GM12878 (cell line): Measurements from ENCODE around the gene FADS3. TPM values are rescaled to one million over a fixed set of nuclear protein-coding genes. Genes with fewer than 3 reads are reported as not detected.

Experiments used
- ATAC-seq: fragments of 200-7000 bp; cut with Tn5 transposase; 3 replicates; pipeline ENCODE4 v1.9.1; 2020; ENCODE audit warnings: mild to moderate bottlenecking, moderate library complexity
- BruUV-seq: library from RNA; stranded (reverse); fragments of 400-500 nt; replicated peaks from 2 replicates; lab custom pipeline; 2021; lab: Mats Ljungman, UMichigan
- CTCF ChIA-PET: fragments of 300-600 bp; sonication (Branson Sonifier 250); formaldehyde crosslinking; extraction: SDS; loops from one replicate; lab custom pipeline; 2021; ENCODE audit warnings: inconsistent platforms; lab: Yijun Ruan, JAX
- POLR2A ChIA-PET: fragments of 350-600 bp; formaldehyde crosslinking; extraction: SDS; loops from one replicate; lab custom pipeline; 2021; ENCODE audit warnings: inconsistent platforms; lab: Charles Lee
- RAD21 ChIA-PET: fragments of 300-600 bp; sonication (Branson Sonifier 250); formaldehyde crosslinking; loops from one replicate; lab custom pipeline; 2023; ENCODE audit warnings: antibody characterized with exemption; ENCODE audit not compliant: unreplicated experiment; lab: Charles Lee
- SMC1A ChIA-PET: fragments of 300-600 bp; sonication (Branson Sonifier 250); formaldehyde crosslinking; loops from one replicate; lab custom pipeline; 2023; ENCODE audit not compliant: unreplicated experiment, uncharacterized antibody; lab: Charles Lee
- DNase-seq: peaks from one replicate; pipeline ENCODE4 v3.0.0-alpha.2; 2011; ENCODE audit warnings: low read depth, low spot score
- FAIRE-seq: peaks from 3 replicates; lab custom pipeline; 2011; peaks lifted over from hg19 to GRCh38; lab: Jason Lieb, UNC
- H2AFZ ChIP-seq: 2 replicates; pipeline ENCODE4 v1.6.0; 2011; ENCODE audit warnings: low read depth, low read length, control low read depth; ENCODE audit not compliant: control insufficient read depth
- H3K27ac ChIP-seq: 2 replicates; pipeline ENCODE4 v1.5.1; 2011; ENCODE audit warnings: control low read depth; ENCODE audit not compliant: control insufficient read depth, insufficient read depth
- H3K27me3 ChIP-seq, 2 experiments: replicated peaks in 1 of 2; 2 replicates each; pipeline versions ENCODE4 v1.6.0 to v1.6.1; 2011; ENCODE audit warnings: low read length in 1 of 2; ENCODE audit not compliant: control insufficient read depth in 2 of 2, insufficient read depth in 2 of 2
- H3K36me3 ChIP-seq, 2 experiments: 2 replicates each; pipeline ENCODE4 v1.5.1; 2011; ENCODE audit warnings: low read length in 1 of 2; ENCODE audit not compliant: control insufficient read depth in 2 of 2, insufficient read depth in 2 of 2
- H3K4me1 ChIP-seq: 2 replicates; pipeline ENCODE4 v1.6.1; 2011; ENCODE audit warnings: mild to moderate bottlenecking, low read length, moderate library complexity, mixed read lengths; ENCODE audit not compliant: control insufficient read depth, insufficient read depth
- H3K4me2 ChIP-seq: 2 replicates; pipeline ENCODE4 v1.6.0; 2011; ENCODE audit warnings: control low read depth; ENCODE audit not compliant: control insufficient read depth, insufficient read depth
- H3K4me3 ChIP-seq: fragments of 200-600 bp; sonication (generic); 2 replicates; pipeline ENCODE4 v1.5.1; 2016
- H3K79me2 ChIP-seq: 2 replicates; pipeline ENCODE4 v1.6.0; 2011; ENCODE audit warnings: low read length; ENCODE audit not compliant: control insufficient read depth, insufficient read depth
- H3K9ac ChIP-seq: 2 replicates; pipeline ENCODE4 v1.8.0; 2011; ENCODE audit warnings: low read length, control low read depth, mixed read lengths; ENCODE audit not compliant: control insufficient read depth, insufficient read depth
- H3K9me3 ChIP-seq: replicated peaks from 3 replicates; pipeline ENCODE4 v1.5.1; 2011; ENCODE audit warnings: mild to moderate bottlenecking, low read length; ENCODE audit not compliant: control insufficient read depth, insufficient read depth
- H4K20me1 ChIP-seq: 2 replicates; pipeline ENCODE4 v1.6.0; 2011; ENCODE audit not compliant: control insufficient read depth, insufficient read depth
- IKZF1 ChIP-seq: fragments of 450-650 bp; conservative IDR thresholded peaks from 2 replicates; pipeline ENCODE4 v1.6.1; 2017; ENCODE audit warnings: antibody characterized with exemption, mild to moderate bottlenecking
- SIX5 ChIP-seq: IDR thresholded peaks from 2 replicates; pipeline ENCODE4 v1.6.1; 2011; ENCODE audit warnings: mild to moderate bottlenecking, low read depth, low read length, moderate library complexity; ENCODE audit not compliant: severe bottlenecking
- SP1 ChIP-seq: IDR thresholded peaks from one replicate; pipeline ENCODE4 v1.6.1; 2011; ENCODE audit warnings: low read depth, low read length
- TCF7 ChIP-seq: IDR thresholded peaks from 2 replicates; pipeline ENCODE4 v1.6.1; 2014; ENCODE audit warnings: antibody characterized with exemption, borderline replicate concordance
- WGBS: methylation state at CpG from one replicate; pipeline ENCODE4 v1.1.6; 2016; ENCODE audit warnings: low lambda C conversion rate; ENCODE audit not compliant: insufficient replicate concordance, insufficient coverage; ENCODE audit errors: missing lambda C conversion rate; 5-methylcytosine and 5-hydroxymethylcytosine counted together
- in situ Hi-C: fragments of 300-500 bp; cut with MboI; formaldehyde crosslinking; loops from 9 replicates; pipeline ENCODE4 v1.14.3; 2018; ENCODE audit warnings: mixed read lengths
- intact Hi-C: fragments of 100-400 bp; cut with micrococcal nuclease; formaldehyde crosslinking; loops from one replicate; pipeline ENCODE4 v1.14.2; 2022; ENCODE audit not compliant: unreplicated experiment
- polyA plus RNA-seq, 11 experiments: library from polyadenylated mRNA; depleted of rRNA in 4 of 11; unstranded in 6 of 11; stranded (reverse) in 5 of 11; fragments of >200 nt; fragmentation: Nextera tagmentation in 4 of 11; fragmentation: Illumina TruSeq in 1 of 11; extraction: Ambion mirVana in 4 of 11; extraction: Trizol in 1 of 11; gene quantifications; 1 replicate in 1 of 11; 2 replicates in 10 of 11; pipeline versions ENCODE4 v1.2.1 to v1.2.3, GENCODE V29; 2011 to 2016; ENCODE audit warnings: inconsistent platforms in 2 of 11, missing spikeins in 2 of 11, low read depth in 1 of 11
- total RNA-seq, 4 experiments: library from RNA; depleted of rRNA in 3 of 4; stranded (reverse); fragments of >200 nt in 3 of 4; fragmentation: Illumina TruSeq in 1 of 4; extraction: Trizol in 1 of 4; gene quantifications; 2 replicates each; pipeline versions ENCODE4 v1.2.1 to v1.2.3, GENCODE V29; 2013 to 2021
- TF ChIP-seq, protein P1 (sequence below): fragments of 450-650 bp; IDR thresholded peaks from 2 replicates; pipeline ENCODE4 v1.6.1; 2017; ENCODE audit warnings: low read depth, mild to moderate bottlenecking, moderate library complexity
- TF ChIP-seq, protein P2 (sequence below): IDR thresholded peaks from 2 replicates; pipeline ENCODE4 v1.6.1; 2011; ENCODE audit warnings: borderline replicate concordance, low read depth, mild to moderate bottlenecking, moderate library complexity, mixed read lengths, low read length; ENCODE audit not compliant: insufficient read depth; ENCODE audit errors: extremely low read length
- TF ChIP-seq, protein P3 (sequence below): fragments of 450-650 bp; conservative IDR thresholded peaks from 2 replicates; pipeline ENCODE4 v1.6.1; 2017; ENCODE audit warnings: mild to moderate bottlenecking, moderate library complexity

Gene FADS3
- total and polyA plus RNA-seq, 10 of the 15 experiments (the other 5 are each of a cell fraction or from before 2014, with no cell fraction given): 0.23 to 8.1 (median 4.2) TPM

DNA sequence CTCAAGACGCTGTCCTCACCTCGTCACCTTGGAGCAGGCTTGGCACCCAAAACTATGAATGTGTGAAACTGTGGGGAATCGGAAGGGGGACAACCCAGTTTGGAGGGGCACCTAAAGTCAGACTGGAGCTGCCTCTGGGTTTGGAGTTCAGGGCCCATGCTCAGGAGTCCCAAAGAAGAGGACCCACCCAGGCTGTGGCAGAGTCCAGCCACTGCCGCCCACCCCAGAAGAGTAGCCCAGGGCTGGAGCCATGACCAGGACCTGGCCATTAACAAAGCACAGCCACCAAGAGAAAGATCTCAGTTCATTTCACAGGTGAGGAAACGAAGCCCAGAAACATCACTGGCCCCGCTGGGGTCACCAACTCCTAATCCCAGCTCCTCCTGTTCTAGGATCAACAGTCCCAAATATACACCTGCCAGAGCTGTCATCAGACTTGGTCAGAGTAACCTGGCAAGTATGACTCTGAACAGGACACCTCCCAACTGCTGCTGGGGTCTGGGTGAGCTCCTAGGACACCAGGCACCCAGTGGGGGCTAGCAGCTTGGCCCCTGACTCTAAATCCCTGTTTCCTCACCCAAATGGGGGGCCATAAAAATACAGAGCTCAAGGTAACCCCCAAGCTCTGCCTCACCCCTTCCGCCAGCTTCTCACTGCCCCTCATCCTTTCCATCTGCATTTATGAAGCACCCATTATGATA is 23.3 kb upstream of the FADS3 start:
- Histone ChIP-seq H3K4me3 (no peak overlapping the region), H3K9me3 (no peaks in the 10 kb centered on the region), H3K27ac (no peak overlapping the region), H2AFZ (no peak overlapping the region), H3K79me2 (no peaks in the 10 kb centered on the region), H3K9ac (no peak overlapping the region), H3K27me3 (peaks cover 6 to 8% of the 10 kb centered on the region in 2 experiments; a peak in 3 of 4 replicates), H3K36me3 (no peaks in the 10 kb centered on the region), H4K20me1 (no peaks in the 10 kb centered on the region), H3K4me1 (no peaks in the 10 kb centered on the region), H3K4me2 (no peak overlapping the region)
- FAIRE-seq (no peak), DNase-seq (no peak), ATAC-seq (no peak)
- 31% methylated on average over 7 of the region's 7 CpGs for WGBS
- TF ChIP-seq SIX5 (no peak), TCF7 (no peak), SP1 (no peak), IKZF1 (no peak)
- TF ChIP-seq, protein P1, sequence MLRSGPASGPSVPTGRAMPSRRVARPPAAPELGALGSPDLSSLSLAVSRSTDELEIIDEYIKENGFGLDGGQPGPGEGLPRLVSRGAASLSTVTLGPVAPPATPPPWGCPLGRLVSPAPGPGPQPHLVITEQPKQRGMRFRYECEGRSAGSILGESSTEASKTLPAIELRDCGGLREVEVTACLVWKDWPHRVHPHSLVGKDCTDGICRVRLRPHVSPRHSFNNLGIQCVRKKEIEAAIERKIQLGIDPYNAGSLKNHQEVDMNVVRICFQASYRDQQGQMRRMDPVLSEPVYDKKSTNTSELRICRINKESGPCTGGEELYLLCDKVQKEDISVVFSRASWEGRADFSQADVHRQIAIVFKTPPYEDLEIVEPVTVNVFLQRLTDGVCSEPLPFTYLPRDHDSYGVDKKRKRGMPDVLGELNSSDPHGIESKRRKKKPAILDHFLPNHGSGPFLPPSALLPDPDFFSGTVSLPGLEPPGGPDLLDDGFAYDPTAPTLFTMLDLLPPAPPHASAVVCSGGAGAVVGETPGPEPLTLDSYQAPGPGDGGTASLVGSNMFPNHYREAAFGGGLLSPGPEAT: no peak
- TF ChIP-seq, protein P2, sequence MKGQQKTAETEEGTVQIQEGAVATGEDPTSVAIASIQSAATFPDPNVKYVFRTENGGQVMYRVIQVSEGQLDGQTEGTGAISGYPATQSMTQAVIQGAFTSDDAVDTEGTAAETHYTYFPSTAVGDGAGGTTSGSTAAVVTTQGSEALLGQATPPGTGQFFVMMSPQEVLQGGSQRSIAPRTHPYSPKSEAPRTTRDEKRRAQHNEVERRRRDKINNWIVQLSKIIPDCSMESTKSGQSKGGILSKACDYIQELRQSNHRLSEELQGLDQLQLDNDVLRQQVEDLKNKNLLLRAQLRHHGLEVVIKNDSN: no peak
- TF ChIP-seq, protein P3, sequence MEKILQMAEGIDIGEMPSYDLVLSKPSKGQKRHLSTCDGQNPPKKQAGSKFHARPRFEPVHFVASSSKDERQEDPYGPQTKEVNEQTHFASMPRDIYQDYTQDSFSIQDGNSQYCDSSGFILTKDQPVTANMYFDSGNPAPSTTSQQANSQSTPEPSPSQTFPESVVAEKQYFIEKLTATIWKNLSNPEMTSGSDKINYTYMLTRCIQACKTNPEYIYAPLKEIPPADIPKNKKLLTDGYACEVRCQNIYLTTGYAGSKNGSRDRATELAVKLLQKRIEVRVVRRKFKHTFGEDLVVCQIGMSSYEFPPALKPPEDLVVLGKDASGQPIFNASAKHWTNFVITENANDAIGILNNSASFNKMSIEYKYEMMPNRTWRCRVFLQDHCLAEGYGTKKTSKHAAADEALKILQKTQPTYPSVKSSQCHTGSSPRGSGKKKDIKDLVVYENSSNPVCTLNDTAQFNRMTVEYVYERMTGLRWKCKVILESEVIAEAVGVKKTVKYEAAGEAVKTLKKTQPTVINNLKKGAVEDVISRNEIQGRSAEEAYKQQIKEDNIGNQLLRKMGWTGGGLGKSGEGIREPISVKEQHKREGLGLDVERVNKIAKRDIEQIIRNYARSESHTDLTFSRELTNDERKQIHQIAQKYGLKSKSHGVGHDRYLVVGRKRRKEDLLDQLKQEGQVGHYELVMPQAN: no peak
- in situ Hi-C loops (no loop called here), intact Hi-C loops (no loop called here)
- RAD21 ChIA-PET: interaction anchor here (1.7 kb wide), 1 partner anchor 167 kb away, joined by 5 read pairs; no protein-coding TSS in a partner anchor
- CTCF ChIA-PET: interaction anchor here (1.4 kb wide), 1 partner anchor 167 kb away, joined by 5 read pairs; no protein-coding TSS in a partner anchor
- POLR2A ChIA-PET: no interaction called here
- BruUV-seq: no TSS peak
- SMC1A ChIA-PET: no interaction called here
